Mesenteric fat pad (tissue), 1 donor: Measurements from ENCODE around the gene SIM1. TPM values are rescaled to one million over a fixed set of nuclear protein-coding genes. Genes with fewer than 3 reads are reported as not detected.
"Not testable (repeated sequence)": the region's sequence is repeated elsewhere in the genome, so short reads cannot be mapped to it uniquely, and the experiment has no call there.

Experiments used
- DNase-seq: peaks from one replicate; pipeline ENCODE4 v3.0.0-alpha.2; 2020; ENCODE audit warnings: low spot score
- total RNA-seq: library from RNA; stranded (reverse); fragmentation: NEBNext Ultra II Directional; extraction: Animal tissue kit (Norgen Biotek cat#: 25700); gene quantifications from one replicate; pipeline ENCODE4 v1.2.1, GENCODE V29; 2021
- donor health status: DM: yes; HTN: yes; CAD: no.

The SIM1 gene
- total RNA-seq, 1 donor from 2014 or later: not detected

DNA sequence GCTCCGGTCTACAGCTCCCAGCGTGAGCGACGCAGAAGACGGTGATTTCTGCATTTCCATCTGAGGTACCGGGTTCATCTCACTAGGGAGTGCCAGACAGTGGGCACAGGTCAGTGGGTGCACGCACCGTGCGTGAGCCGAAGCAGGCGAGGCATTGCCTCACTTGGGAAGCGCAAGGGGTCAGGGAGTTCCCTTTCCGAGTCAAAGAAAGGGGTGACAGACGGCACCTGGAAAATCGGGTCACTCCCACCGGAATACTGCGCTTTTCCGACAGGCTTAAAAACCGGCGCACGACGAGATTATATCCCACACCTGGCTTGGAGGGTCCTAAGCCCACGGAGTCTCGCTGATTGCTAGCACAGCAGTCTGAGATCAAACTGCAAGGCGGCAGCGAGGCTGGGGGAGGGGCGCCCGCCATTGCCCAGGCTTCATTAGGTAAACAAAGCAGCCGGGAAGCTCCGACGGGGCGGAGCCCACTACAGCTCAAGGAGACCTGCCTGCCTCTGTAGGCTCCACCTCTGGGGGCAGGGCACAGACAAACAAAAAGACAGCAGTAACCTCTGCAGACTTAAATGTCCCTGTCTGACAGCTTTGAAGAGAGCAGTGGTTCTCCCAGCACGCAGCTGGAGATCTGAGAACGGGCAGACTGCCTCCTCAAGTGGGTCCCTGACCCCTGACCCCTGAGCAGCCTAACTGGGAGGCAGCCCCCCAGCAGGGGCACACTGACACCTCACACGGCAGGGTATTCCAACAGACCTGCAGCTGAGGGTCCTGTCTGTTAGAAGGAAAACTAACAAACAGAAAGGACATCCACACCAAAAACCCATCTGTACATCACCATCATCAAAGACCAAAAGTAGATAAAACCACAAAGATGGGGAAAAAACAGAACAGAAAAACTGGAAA, 109.7 kb downstream of the SIM1 start:
- DNase-seq: not testable (repeated sequence)

DNA sequence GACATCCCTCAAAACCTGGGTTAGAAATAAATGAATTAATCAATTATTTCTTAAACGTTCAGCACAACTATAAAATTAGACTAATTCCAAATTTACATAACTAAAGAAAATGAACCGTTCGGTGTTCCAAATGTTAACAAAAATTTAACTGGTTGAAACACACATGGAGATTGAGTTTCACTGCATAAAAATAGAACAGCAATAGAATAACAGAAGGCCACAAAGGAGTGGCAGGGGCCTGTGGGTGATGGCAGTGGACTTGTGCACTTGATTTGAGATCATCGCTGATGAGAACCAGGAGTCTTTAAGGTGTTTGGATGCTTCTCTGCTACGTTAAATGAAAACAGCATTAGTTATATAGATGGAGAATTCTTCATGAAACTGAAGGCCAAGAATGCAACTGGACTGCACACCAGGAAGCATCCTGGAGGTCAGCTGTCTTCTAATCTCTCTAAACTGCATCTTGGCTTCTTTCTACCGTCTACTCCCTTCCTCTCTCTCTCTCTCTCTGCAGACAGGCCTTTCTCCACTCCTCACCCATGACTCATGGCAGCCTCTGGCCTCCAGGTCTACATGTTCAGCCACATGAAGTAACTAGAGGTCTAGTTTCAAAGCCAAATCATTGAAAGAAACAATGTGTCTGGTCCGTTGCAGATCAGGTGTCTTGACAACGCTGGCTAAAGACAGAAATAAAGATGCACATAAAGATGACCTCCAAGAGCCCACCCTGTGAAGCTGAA, 111.3 kb downstream of the SIM1 start:
- DNase-seq: no peak

DNA sequence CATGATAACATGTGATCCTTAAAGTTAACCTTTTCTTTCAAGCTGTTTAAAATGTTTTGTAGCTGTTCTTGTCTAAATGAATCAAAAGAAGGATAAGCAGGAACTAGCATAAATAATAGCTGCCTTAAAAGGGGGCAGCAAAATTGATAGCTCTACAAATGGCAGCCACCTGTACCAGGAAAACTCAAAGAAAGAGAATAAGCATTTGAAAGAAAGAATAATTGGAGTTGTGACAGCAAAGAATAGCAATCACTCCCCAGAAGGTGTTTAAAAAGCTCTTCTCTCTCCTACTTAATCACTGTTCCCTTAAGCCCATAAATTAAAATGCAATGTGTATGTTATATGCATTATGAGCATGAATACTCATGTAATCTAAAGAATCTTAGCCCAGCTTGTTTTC, 114.6 kb downstream of the SIM1 start:
- no peak for DNase-seq

DNA sequence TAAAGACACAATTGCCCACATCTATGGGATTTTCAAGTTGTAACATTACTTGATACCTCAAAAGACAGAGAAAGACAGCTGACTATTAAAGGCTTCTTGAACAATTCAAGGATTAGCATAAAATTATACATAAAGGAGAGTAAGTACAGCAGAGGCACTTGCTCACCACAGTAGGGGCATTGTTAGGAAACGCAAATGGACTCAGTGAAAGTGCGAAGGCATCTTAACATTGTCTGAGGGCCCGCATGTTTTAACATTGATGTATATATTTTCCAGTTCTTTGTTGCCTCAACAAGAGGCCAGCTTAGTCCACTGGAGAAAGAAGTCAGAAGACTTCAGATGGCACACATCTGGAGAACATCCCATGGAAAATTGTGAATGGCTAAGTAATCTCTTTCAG, 115.4 kb downstream of the SIM1 start:
- DNase-seq: no peak

GRCh38 chr6:100347901-100348550, 116.7 kb downstream of the SIM1 start:
- DNase-seq: no peak

GRCh38 chr6:100346828-100347227, 117.9 kb downstream of the SIM1 start:
- DNase-seq: no peak

GRCh38 chr6:100346203-100346602, 118.5 kb downstream of the SIM1 start:
- DNase-seq: no peak

GRCh38 chr6:100344761-100345160, 120.0 kb downstream of the SIM1 start:
- no peak for DNase-seq

- DNase-seq: no peak
These were observed 120.4 kb downstream of the SIM1 start for GRCh38 chr6:100344321-100344720.

DNA sequence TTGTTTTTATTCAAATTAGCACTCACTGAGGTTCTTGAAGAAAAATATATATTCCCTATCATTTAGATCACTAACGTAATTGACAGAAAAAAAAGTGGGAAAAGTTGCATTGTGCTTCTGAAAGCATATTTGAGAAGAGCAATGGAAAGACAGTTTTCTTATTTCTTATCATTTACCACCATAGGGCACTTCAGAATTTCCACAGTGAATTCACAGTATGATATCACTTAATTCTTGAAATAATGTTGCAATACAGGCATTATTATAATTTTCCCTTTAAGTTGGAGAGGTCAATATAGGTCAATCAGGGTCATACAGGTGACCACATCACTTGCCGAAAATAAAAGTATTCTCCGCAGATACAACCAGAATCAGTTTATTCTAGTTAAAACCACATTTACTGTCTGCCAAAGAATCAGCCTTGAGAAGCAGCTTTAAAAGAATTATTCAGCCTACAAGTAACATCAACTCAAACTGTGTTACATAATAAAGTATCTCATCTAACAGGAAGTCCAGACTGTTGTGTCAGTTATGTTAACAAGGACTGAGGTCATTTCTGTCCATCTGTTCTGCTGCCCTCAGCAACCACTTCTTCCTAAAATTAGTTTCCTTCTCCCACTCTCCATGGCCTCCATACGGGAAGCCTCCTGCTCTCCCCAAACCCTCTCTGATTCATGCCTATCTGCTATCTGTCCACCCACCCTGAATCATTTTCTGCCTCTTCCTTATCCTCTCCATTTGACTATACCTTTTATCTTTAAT, 121.2 kb downstream of the SIM1 start:
- no peak for DNase-seq

DNA sequence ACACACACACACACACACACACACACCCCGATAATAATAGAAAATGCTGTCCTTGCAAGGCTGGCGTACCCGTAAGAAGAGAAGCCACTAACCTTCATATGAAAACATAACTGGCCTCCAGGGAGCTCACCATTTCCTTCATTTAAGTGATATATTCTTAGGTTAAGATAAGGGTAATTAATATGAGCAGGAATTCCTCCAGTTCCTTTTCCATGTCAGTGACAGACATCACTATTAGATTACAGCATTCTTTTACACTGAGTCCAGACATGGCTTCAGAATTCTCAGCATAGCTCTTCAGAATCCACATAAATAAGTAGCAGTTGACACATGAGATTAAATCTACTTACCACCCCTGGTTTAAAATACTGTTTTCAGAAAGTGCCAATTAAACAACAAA, 121.9 kb downstream of the SIM1 start:
- no peak for DNase-seq

- no peak for DNase-seq
These were observed 125.0 kb downstream of the SIM1 start for GRCh38 chr6:100339574-100340255.

- DNase-seq: no peak
These were observed 126.6 kb downstream of the SIM1 start for GRCh38 chr6:100338090-100338489.

- no peak for DNase-seq
These were observed 127.8 kb downstream of the SIM1 start for GRCh38 chr6:100336876-100337275.

DNA sequence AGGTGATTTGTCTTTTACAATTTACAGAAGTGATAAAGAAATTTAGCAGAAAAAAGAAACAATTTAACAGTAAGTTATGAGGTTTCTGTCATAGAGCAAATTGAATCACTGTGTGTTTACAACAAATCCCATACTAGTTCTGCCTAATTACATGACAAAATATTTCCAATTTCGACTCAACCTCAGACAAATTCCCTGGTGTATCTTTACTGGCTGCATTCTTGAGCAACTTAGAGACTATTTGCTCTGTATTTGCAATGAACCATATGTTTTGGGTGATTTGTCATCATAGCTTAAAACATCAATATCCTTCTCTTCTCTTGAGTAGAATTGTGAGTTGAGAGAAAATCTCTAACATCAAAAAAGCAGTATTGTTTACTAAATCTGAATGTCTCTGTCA, 128.7 kb downstream of the SIM1 start:
- no peak for DNase-seq
